CD4-positive, alpha-beta T cell treated with Interleukin-17A for 4 hours (primary cell): ENCODE measurements around the gene UBQLN1.
"Not testable (repeated sequence)": the region's sequence is repeated elsewhere in the genome, so short reads cannot be mapped to it uniquely, and the experiment has no call there.

Source experiments
- DNase-seq: peaks from one replicate; pipeline ENCODE4 v3.0.0-alpha.2; 2020; ENCODE audit warnings: mixed read lengths

The UBQLN1 gene

DNA sequence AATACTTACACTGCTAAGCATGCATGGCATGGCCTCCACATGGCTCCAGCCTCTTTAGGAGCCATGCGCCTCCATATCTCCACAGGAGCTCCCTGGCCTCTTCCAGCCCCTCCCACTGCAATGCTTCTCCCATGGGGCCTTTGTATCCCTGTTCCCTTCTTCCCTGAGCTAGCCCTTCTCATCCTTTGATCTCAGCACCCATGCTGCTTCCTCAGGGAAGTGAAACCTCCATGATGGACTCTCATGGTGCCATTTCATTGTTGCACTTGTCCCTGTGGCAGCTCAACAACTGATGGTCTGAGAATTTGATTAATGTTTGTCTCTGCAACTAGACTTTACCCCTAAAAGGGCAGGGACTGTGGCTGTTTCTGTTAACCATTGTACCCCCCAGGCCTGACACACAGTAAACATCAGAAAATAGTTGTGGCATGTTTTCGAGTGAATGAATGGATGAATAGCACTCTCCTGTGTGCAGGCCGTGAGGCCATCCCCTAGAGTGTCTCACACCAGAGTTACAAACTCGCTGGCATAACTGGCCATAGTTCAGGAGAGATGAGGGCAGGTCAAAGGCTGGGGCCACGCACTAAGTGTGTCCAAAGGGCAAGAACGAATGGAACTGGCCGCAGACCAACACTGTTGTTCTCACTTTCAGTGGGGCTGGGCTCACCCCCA lies 78.2 kb downstream of the UBQLN1 start:
- no peak for DNase-seq

- no peak for DNase-seq
Observed at GRCh38 chr9:83628540-83628939, 79.2 kb downstream of the UBQLN1 start.

- DNase-seq = no peak
Observed at GRCh38 chr9:83625178-83625577, 82.6 kb downstream of the UBQLN1 start.

DNA sequence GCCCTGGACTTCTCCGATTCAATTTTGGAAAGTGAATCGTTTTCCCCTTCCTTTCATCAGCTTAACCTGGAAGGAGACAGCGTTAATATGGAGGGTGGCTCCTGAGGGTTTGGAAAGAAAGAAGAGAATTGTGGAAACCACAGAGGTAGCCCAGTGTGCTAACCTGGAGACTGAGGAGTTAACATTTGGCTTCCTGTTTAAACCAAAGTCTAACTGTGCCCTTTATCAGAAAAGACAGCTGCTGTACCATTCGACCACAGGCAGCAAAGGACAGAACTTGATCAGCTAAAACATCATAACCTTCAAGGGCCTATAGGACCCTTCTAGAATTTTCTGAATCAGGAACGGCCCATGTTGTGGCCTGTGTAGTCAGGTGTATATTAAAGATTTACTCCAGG lies 84.1 kb downstream of the UBQLN1 start:
- DNase-seq = peak; percentile 14

DNA sequence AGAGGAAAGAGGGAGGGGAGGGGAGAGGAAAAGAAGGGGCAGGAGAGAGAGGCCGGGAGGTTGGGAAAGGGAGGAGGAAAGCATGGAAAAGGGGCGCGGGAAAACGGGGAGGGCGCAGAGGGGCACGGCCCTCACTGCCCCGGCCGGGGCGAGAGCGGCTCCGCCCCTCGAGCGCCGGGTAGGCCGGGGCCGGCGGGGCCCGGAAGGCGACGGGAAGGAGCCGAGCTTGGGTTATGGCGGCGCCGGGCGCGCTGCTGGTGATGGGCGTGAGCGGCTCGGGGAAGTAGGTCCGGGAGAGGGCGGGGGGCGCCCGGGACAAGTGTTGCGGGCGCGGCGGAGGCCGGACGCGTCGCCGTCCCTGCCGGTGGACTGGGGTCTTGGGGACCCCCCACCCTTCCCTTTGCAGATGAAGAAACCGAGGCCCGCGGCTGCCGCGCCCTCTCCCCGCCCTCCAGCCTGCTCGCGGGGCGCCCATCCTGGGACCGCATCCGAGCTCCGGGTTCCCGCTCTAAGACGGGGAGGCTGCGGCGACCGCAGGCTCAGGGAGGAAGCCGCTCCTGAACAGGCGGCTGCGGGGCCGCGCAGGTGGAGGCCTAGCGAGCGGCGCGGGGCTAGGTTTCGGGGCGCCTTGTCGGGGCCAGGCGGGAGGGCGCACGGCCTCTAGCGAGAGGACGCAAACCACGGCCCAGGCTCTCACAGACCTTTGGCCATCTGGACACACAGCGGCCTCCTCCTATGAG lies 84.6 kb downstream of the UBQLN1 start, which contains the start of gene IDNK:
Gene IDNK, plus strand, starts transcription at position 205 of the 740 bp plus-strand sequence. Its CDS starts 29 bp downstream, at position 234.
- peak; percentile 74 for DNase-seq

GRCh38 chr9:83622433-83622938 lies 85.3 kb downstream of the UBQLN1 start:
- DNase-seq = no peak

DNA sequence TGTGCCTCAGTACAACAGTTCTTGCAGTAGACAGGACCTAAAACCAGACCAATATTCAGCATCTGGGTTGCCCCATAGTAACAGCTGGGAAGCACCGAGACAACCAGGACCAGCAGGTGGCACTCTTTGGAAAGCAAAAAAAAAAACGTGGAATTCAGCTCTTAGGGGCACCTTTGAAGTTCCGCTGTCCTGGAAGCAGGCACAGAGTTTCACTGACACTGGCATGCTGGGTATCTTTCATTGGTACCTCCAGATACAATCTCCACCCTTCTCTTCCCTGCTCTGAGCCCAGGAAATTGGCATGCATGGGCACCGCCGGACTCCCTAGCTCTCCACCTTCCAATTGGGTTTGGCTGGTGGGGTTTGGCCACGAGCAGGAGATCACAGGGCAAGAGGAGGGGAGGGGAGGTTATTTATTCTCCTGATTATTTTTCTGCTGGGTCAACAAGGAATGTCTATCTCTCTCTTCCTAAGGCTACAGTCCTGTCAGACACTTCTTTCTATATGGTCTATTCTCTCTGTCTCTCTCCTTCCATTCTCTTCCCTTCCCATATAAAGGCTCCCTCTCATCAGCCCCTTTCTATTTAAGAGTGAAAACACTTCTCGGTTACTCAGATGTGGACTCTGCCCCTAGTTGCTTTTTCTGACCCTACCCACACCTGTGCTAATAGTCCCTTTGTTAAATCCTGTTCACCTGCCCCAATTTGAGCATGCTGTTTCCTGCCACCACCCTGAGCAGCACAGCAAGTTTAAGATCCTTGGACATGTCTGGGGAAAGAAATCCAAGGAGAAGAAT lies 86.7 kb downstream of the UBQLN1 start:
- DNase-seq = peak; percentile 63

GRCh38 chr9:83617299-83617698 lies 90.5 kb downstream of the UBQLN1 start:
- no peak for DNase-seq

GRCh38 chr9:83613298-83613697 lies 94.5 kb downstream of the UBQLN1 start:
- DNase-seq = not testable (repeated sequence)
